GM21576 (cell line): ENCODE results near the gene IL37.

Experiments used
- ATAC-seq: cut with Tn5 transposase; IDR thresholded peaks from one replicate; pipeline ENCODE4 v1.9.1; 2021; ENCODE audit warnings: mild to moderate bottlenecking, moderate library complexity; ENCODE audit not compliant: unreplicated experiment

The IL37 gene, protein sequence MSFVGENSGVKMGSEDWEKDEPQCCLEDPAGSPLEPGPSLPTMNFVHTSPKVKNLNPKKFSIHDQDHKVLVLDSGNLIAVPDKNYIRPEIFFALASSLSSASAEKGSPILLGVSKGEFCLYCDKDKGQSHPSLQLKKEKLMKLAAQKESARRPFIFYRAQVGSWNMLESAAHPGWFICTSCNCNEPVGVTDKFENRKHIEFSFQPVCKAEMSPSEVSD

DNA sequence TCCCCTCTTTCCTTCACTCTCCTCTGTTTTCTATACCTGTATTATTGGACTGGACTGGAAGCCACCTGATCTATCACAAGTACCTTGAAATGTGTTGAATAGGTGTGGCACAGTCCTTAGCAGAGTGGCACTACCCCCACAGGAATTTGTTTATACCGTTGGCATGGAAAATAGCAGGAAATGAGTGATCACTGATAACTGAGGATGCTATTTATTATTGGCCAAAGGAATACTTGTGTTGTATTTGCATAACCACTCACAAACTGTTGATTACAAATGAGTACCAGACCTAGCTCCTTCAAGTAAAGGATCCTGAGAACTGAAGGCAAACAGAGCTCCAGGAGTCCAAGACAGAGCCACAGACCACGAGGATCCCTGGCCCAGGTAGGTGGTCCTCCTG lies at the start of gene IL37:
IL37 (plus strand) TSS at position 301 of the 400 bp plus-strand sequence. CDS start 1,848 bp downstream, outside the sequence.
- ATAC-seq: no peak

DNA sequence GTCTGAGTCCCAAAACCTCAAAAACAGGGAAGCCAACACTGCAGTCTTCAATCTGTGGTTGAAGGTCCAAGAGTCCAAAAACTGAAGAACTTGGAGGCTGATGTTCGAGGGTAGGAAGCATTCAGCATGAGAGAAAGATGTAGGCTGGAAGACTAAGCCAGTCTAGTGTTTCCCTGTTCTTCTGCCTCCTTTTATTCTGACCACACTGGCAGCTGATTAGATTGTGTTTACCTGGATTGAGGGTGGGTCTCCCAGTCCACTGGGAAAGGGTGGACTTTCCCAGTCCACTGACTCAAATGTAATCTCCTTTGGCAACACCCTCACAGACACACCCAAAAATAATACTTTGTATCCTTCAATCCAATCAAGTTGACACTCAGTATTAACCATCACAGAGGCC lies 46.9 kb upstream of the IL37 start:
- no peak for ATAC-seq

DNA sequence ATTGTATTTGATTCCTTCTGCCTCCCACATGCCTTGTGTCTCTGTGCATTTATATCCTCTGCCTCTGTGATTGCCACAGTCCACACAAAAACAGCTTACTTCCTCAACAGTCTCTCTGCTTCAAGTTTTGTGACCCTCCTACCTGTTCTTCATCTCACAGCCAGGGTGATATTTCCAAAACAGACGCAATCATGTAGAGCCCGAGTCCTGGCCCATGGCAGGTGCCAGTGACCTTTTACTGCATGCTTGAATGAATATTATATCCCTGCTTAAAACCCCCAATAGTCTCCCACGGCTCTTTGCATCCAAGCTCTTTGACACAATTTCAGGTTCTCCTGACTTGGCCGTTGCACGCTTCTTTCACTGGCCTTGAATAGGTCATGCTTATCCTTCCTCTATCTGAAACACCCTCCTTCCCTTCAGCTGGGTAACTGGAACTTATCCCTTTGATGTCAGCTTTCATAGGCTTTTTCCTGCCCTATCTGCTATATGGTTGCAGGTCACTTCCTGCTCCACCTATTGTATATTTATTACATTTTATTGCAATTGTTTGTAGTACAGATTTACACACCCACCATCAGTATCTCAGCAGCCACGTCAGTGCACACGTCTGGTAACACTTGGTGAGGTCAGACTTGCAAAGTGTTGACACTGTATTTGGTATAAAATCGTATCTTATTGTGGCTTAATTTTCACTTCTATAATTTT lies 44.7 kb upstream of the IL37 start:
- no peak for ATAC-seq

DNA sequence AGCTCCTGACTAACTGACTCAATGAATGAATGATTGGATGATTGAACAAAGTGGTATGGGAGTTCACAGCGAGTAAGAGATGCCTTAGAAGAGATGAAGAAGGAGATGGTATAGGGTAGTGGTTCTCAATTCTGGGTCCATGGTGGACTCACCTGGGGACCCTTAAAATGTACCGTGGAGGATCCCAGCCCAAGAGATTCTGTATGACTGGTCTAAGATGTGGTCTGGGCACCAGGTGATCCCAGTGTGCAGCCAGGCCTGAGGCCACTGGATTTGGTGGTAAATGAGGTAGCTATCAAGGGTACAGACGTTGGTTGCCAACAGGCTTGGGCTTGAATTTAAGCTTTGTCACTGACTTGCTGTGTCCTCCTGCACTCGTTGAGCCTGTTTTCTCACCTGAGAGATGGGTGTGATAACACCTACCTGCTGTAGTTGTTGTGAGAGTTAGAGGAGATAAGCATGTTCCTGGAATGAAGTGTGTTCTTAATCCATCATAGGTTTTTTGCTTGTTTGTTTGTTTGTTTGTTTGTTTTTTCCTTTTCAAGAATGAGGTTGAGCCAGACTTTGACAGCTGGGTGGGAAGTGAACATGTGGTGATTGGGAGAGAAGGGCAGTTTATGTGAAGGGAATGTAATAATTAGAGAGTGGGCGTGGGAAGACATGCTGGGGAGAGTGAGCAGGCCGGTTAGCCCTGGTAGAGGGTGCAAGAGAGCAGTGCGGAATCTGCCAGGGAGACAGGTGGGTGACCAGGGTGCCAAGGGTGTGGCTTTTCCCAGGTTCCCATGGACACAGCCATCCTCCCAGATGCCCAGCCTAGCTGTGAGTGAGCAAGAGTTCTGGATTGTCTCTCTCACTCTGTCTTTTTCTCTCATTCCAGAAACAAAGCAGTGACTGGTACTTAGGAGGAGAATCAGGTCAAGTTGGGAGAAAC lies 43.0 kb upstream of the IL37 start:
- ATAC-seq: no peak

DNA sequence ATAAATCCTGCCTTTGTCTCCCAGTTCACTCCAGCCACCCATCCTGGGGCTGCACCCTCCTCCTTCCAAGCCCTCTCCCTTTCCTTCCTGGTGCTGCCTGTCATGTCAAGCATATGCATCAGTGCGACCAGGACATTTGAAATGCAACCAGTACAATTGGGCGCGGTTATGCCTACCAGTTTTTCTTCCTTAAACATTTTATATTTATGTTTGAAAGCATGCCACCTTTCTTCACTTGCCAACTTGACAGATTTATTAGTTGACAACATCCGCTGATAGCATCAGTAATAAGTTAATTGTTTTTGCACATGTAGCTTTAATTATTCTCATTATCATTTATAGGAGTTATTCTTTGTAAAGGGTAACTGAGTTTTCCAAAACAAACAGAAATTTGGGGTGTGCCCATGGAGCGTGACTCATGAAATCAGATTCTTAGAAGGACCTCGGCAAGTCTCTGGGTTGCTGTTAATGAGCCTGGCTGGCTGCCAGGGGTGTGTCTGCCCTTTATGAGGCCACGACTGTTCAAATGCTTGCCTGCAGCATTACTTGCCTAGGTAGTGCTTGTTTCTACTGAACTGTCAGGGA lies 41.6 kb upstream of the IL37 start:
- ATAC-seq: no peak

DNA sequence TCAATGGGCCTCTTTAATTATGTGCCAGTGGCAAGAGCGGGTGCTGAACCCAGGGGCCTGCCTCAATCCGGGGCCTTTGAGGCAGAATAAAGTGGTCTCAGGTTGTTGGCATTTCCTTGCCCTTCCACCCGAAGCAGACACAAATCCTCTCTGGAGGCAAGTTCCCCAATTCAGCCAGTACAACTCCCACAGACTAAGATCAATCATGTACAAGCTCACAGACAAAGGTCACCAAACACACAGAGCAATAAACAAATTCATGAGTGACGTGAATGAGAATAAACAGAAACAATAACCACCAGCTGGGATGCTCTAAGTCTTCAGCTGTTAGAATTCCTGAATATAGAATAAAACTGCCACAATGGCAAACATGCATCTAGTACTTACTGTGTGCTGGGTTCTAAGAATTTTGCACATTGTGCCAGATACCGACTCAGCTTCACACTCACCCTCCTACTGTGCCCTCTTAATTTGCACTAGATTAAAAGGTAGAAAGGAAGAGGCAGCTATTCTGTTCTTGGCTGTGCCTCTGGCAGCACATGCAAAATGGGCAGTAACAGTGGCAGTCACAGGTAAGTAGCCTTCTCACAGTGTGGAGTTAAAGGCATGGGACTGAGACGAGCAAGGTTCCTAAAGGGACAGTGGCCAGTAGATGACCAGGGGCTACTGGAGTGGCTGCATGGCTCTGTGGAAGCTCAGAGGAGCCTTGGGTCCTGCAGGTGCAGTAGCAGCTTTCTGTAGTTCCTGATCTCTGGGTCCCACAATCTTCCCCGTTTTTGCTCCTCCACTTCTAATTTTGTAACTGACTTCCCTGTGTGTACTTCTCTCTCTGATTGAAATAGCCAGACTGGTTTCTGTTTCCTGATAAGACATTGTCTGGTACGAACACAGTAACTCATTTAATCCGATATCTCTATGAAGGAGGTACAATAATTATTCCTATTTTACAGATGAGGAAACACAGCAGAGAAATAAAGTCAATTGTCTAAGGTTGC lies 39.8 kb upstream of the IL37 start:
- no peak for ATAC-seq

DNA sequence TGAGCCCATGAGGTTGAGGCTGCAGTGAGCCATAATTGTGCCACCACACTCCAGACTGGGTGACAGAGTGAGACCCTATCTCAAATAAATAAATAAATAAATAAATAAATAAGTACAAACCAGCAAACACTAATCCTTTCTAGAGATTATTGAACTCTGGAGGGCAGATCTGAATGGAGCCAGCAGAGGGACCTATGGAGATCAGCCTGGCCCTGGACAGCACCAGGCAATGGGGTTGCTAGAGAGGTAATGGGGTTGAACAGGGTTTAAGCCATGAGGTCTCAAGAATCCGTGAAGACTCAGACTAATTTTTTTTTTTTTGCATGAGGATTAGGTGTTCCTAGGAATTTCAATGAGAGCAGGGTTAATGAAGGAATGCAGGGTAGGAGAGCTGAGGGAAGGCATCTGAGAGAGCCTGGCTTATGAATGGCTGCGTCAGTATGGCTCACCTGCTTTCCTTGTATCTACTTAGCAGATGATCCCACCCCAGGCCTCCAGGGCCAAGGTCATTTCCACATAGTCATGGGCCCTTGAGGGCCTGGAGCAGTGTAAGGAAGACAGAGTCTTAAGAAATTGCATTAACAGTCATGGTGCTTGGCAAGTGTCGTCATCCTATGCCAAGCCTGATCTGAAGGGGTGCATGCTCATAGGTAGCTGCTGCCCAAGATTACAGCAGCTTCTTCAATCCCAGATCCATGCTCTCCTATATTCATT lies 34.6 kb upstream of the IL37 start:
- no peak for ATAC-seq

DNA sequence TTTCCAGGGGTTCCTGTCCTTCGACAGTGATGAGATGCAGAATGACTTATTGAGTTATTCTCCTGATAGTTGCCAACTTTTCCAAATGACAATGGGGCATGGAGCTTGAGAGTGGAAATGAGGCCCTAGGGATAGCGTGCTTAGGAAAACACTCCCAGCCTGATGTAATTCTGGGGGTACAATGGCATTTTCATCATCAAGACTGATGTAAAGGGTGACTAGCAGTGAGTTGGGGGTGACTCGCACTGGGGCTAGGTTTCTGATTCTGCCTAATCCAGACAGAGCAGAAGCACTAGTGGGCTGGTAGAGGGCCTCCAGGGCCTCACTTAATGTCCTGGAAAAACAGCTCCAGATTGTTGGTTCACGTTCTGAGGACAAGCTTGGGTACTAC lies 34.0 kb upstream of the IL37 start:
- no peak for ATAC-seq

DNA sequence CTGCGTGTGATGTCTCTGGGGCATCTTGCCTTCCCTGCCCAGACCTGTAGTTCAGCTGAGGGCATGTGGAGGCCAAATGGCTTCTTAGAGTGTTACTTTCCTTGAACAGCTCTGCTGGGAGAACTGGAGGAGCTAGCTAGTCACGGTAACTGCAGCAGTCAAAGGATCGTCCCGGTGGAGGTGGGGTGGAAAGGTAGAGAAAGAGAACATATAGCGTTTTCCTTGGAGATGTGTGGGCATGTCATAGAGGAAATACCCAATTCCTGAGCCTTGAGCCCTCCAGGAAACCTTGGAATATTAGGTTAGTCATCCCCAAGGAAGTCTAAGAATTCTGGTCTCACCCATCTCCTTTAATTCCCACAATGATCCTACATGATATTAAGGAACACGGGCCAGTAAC lies 33.5 kb upstream of the IL37 start:
- no peak for ATAC-seq

DNA sequence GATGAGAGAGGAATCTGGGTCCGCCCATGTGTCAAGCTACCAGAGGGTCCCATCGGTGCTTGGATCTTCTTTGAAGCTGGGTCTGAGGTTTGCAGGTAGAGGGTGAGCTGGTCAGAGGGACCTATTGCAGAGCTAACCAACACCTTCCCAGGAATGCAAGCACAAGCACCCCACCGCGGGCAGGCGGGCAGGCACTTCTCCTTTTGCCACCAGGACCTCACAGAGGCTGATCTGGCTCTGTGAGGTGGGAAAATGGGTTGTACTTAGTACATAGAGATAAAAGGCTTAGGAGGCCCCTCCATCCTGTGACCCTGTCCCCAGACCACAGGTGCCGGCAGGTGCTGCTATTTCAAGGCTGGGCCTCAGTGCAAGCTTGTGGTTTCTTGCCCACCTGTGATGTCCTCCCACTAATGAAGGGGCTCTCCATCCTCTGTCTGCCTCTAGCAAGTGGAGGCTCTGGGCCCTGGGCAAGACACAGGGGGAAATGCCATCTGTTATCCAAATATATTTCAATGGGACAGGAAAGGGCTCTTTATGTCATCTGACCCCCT lies 31.4 kb upstream of the IL37 start:
- no peak for ATAC-seq

DNA sequence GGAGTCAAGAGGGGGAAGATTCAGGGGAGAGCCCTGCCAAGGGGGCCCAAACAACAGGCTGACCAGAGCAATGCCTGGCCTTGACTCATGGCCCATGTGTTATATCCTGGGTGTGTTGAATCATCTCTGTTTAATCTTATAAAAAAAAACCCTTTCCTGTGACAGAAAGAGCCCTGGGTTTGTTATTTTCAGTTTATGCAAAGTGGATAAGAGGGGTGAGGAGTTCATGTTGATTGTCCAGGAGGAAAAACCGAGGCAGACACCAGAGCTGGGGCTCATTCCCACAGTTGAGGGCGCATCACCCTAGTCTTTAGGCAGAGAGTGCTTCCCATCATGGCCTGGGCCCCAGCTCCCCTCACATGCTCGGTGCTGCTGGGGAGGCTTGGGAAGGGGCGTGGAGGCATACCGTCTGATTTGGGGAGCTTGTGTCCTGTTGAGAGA lies 30.9 kb upstream of the IL37 start:
- no peak for ATAC-seq

DNA sequence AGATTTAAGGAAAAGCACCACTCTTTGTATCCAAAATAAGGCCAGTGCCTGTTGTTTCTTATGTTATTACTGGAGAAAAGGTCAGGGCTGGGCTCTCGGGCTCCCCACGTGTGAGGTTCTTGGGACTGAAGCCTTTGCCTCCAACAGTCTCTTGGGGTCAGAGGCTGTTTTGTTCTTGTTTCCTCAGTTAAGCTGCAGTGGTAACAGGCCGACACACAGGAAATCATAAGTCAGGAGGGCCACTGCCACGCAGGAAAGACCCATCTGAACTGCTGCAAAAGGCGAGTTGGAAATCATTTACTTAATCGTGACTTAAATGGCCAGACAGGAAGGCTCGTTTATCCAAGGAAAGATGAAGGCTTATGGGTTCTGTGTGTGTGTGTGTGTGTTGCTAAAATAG lies 30.3 kb upstream of the IL37 start:
- ATAC-seq: no peak

DNA sequence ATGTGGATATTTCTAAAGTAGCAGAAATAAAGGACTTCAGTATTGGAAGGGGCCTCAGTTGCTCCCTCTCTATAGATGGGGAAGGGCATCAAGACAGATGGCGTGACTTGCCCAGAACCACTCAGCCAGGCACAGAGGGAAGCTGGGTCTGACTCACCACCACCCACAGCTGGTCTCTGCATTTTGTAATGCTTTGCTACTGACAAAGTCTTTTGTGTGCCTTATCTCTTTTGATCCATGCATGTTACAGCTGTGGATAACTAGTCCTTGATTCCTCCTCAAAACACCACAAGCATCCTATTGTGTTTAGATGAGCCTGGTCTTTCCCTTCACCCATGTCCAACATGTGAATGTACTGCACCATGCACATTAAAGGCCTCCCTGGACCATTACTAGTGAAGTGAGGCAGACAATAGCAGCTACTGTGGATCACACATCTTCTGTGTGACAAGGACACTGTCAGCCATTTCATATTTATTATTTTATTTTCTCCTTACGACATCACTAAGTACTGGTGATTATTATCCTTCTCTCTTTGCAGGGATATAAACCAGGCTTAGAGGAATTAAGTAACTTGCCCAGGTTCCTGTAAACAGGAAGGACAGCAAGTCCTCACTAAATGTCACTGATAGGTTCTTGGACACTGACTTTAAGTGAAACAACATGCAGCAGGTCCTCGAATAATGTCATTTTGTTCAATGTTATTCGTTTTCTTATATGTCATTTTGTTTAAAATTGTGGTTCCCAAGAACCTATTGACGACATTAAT lies 29.6 kb upstream of the IL37 start:
- peak; percentile 70 for ATAC-seq

DNA sequence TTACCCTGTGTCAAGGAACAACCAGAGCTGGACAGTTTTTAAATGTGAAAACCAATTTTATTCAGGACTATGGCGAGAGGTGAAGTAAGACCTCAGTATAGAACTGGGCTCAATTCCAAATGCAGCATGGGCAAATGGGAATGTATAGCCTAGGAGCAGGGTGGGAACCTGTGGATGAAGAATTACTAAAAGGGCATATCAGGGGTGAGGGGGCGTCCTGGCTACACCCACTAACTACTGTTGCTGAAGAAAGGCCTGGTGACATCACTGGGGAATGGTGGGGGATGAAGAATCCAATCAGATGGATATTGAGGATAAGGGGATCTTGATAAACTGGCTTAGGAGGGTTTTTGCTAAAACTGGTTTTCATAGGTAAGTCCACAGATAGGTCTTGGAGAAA lies 27.3 kb upstream of the IL37 start:
- ATAC-seq: no peak

DNA sequence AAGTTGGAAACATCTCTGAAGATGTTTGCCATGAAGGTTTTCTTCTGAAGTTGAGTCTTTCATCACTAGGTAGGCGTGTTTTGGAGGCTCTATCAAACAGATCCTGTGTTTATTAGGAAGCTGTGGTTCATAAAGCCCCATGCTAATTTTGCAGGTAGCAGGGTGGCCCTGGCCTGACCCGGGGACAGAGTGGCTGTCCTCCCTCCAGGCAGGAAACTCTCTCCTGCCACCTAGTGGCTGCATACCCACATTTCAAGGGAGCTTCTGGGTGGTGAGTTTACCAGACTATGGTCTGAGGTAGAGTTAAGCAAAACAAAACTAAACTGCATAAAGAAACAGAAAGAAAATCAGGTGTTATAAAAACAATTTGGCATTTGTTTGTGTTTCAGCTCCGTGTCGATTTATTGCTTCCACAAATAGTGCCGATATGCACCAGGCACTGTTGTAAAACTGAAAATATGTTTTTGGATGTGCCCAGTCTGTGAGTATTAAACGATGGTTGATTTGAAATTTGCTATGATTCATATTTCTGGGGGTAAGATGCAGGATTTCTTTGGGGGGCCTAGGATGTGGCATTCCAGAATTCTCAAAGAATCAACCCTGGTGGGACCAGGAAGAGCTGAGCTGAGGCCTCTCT lies 26.0 kb upstream of the IL37 start:
- no peak for ATAC-seq

DNA sequence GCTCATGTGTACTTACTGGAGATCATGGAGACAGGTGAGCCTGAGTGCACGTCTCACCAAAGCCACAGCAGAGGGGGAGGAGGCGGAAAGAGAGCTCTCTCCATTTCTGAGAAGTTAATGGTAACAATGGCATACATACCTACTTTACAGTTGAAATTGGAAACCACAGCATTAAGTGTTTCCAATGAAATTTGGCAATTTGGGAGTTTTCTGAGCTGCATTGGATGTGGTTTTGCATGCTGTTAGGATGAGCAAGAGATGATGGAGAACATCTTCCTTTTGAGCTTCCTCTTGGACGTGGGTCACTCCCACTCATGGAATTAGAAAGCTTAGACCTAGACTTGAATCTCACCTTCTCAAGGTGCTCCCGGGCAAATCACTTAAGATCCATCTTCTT lies 25.5 kb upstream of the IL37 start:
- no peak for ATAC-seq

DNA sequence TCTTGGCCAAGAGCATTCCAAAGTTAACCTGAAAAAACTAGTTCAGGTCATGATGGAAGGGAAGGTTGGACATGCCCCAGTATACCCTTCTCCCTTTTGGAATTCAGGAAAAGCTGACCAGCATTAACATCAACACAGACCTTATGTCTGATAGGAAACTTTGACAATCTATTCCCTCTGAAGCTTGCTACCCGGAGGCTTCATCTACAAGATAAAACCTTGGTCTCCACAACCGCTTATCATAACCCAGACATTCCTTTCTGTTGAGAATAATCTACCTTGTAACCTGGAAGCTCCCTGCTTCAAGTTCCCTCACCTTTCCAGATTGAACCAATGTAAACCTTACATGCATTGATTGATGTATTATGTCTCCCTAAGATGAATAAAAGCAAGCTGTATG lies 24.7 kb upstream of the IL37 start:
- ATAC-seq: no peak
